ENCODE results near the gene HOXA13. TPM values are rescaled to one million over a fixed set of nuclear protein-coding genes. Genes with fewer than 3 reads are reported as not detected.
A peak's percentile ranks its signal among the peaks of the same experiment; 100 is the strongest.

Gene HOXA13
- total RNA-seq, 1 donor from 2014 or later = not detected

DNA sequence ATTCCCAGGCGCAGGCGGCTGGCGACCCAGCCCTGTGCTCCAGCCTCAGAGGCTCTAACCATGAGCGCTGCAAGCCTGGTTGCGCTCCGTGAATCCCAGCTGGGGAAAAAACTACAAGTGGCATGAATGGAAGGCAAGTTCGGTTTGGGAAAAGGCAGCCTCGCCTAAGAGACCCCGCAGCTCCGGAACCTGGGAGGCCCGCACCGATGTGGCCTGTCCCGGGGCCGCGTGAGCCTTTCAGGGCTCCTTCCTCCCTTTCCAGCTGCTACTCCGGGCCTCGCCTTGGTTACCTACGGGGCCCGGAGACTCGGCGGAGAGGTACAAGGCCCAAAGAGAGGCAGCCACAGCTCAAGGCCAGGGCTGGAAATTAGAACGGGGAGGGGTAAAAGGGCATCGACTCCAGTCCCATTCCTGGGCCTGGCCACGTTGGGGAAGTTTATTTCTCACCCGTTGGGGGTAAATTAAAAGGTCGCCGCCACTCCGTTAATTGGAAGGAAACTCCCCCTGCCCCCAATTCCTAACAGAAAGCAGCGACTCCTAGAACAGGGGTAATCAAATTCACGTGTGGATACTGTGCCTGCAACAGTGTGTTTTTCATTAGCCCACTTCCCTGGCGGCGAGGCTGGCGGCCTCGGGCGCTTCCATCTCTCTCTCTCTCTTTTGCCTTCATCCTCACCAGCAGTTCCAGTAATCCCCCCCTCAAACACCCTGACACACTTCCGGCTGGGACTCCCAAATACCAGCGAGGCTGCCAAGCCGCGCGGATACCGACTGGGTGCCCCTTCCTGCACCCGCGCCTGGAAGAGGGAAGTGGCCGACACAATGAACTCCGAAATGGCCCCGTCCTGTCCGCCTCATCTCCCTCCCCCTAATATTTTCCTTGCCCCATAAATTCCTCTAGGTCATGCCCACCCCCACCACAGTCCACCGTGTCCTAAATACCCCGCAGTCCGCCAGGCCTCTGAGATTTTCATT, 33.1 kb downstream of the HOXA13 start:
- intact Hi-C loops (cut with DNase I) = loop anchor here (10.0 kb wide), 1 partner anchor 1282 kb away; no protein-coding TSS in a partner anchor
- DNase-seq (ENCODE audit: missing footprints) = peak; percentile 66
- ATAC-seq = no peak

DNA sequence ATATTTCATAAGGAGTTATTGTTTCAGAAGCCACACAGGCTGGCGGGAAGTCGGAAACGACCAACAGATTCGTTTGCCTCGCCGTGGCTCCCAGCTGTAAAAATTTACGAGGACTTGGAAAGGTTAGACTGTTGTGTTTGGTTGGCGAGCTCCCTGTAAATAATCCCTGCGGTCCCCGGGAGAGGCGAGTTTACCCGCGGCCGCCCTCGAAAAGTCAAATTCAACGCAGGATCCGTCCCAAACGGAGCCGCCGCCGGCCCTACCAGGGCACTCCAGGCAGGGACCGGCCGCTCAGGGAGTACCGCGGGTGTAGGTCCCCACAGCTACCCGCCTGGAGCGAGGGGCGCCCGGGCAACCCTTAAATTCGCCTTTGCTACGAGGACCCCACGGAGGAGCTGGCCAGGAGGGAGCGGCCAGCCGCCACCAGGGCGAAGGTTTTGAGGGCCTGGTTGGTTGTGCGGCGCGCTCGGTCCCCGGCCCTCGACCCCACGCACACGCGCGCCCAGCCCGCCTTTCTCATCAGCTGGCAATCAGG, 33.8 kb downstream of the HOXA13 start:
- ATAC-seq (no peak), DNase-seq (ENCODE audit: missing footprints) (peak; percentile 53)
- intact Hi-C loops (cut with DNase I) = loop anchor here (10.0 kb wide), 1 partner anchor 1281 kb away; no protein-coding TSS in a partner anchor

DNA sequence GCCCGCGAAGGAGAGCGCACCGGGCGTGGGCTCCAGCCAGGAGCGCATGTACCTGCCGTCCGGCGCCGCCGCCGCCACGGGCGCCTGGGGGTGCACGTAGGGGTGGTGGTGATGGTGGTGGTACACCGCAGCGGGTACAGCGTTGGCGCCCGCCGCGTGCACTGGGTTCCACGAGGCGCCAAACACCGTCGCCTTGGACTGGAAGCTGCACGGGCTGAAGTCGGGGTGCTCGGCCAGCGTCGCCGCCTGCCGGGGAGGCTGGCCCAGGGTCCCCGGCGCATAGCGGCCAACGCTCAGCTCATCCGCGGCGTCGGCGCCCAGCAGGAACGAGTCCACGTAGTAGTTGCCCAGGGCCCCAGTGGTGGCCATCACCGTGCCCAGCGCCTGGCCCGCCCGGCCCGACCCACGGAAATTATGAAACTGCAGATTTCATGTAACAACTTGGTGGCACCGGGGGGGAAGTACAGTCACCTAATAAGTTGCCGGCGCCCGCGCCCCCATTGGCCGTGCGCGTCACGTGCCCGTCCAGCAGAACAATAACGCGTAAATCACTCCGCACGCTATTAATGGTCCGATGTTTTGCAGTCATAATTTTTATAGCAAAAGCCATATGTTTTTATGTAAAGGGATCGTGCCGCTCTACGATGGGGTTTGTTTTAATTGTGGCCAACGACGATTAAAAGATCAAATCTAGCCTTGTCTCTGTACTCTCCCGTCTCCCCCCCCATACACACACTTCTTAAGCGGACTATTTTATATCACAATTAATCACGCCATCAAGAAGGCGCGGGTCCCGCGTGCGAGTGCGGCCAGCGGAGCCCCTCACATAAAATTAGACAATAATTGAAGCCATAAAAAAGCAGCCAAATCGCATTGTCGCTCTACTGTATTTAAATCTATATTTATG, 34.5 kb downstream of the HOXA13 start, which contains the start of gene HOXA9:
Gene HOXA9, minus strand, starts transcription at position 449 of the 907 bp plus-strand sequence. Its CDS starts 80 bp downstream, at position 369.
- ATAC-seq (no peak), DNase-seq (ENCODE audit: missing footprints) (peak; percentile 88)
- intact Hi-C loops (cut with DNase I) = loop anchor here (10.0 kb wide), 1 partner anchor 1281 kb away; no protein-coding TSS in a partner anchor

DNA sequence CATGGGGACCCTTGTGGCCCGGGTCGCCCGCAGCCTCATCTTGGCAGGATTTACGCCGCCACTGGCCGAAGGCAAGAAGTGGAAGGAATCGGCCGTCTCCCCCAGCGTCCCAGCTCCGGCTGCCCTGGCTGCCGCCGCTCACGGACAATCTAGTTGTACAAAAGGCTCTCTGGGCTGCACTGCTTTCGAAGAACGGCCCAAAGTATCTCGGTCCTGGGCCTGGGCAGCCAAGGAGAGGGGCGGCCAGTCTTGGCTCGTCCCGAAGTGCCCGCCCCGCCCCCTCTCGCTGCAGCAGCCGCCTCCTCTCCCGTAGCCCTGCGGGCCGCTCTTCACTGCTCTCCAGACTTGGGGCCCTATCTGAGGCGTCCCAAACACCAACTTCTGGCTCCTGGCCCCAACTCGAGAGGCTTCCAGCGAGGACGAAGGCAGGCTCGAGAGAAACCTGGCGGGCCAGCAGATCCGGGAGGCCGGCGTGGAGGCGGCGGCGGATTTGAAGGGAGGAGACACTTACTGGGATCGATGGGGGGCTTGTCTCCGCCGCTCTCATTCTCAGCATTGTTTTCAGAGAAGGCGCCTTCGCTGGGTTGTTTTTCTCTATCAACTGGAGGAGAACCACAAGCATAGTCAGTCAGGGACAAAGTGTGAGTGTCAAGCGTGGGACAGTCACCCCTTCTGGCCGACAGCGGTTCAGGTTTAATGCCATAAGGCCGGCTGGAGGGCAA, 35.4 kb downstream of the HOXA13 start:
- ATAC-seq (no peak), DNase-seq (ENCODE audit: missing footprints) (peak; percentile 69)
- intact Hi-C loops (cut with DNase I) = loop anchor here (5.0 to 10.0 kb wide), 2 partner anchors 797 to 1280 kb away; no protein-coding TSS in a partner anchor

DNA sequence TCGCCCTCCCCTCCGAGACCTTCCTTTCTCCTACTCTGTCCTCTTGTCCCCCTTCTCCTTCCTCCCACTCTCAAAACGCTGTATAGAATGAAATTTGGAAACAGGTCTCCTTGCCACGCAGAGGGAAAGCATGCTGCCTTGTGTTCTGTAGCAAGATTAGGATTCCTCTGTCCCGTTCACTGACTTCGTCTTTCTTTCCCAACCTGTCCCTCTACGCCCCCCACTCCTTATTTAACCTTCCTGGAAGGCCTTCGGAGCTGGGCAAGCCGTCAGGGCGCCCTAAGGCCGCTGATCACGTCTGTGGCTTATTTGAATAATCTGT, 35.9 kb downstream of the HOXA13 start:
- no peak for DNase-seq (ENCODE audit: missing footprints)
- intact Hi-C loops (cut with DNase I) = loop anchor here (5.0 to 10.0 kb wide), 2 partner anchors 797 to 1279 kb away; no protein-coding TSS in a partner anchor
- no peak for ATAC-seq

DNA sequence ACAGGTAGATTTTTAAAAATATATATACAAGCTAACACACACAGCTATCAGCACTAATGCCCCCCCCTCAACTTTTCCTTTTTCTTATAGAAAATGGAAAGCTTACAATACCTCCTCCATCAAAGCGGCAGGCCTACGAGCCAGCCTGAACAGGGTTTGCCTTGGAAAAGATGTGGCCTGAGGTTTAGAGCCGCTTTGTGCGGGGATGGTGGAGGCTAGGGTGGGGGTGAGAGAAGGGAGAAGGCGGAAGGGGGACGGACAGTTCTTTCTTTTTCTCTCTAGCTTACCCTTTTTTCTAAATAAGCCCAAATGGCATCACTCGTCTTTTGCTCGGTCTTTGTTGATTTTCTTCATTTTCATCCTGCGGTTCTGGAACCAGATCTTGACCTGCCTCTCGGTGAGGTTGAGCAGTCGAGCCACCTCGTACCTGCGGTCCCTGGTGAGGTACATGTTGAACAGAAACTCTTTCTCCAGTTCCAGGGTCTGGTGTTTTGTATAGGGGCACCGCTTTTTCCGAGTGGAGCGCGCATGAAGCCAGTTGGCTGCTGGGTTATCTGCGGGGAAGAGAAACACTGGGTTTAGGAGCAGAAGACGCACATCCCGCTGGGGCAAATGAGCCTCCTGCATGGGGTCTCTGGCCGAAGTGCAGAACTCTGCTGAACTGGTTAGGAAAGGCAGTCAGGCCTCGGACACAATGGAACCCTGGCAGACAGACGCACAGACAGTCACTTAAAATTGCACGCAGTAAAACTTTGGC, 36.4 kb downstream of the HOXA13 start:
- intact Hi-C loops (cut with DNase I) = loop anchor here (5.0 to 10.0 kb wide), 2 partner anchors 796 to 1279 kb away; no protein-coding TSS in a partner anchor
- peak; percentile 48 for DNase-seq (ENCODE audit: missing footprints)
- ATAC-seq = no peak

DNA sequence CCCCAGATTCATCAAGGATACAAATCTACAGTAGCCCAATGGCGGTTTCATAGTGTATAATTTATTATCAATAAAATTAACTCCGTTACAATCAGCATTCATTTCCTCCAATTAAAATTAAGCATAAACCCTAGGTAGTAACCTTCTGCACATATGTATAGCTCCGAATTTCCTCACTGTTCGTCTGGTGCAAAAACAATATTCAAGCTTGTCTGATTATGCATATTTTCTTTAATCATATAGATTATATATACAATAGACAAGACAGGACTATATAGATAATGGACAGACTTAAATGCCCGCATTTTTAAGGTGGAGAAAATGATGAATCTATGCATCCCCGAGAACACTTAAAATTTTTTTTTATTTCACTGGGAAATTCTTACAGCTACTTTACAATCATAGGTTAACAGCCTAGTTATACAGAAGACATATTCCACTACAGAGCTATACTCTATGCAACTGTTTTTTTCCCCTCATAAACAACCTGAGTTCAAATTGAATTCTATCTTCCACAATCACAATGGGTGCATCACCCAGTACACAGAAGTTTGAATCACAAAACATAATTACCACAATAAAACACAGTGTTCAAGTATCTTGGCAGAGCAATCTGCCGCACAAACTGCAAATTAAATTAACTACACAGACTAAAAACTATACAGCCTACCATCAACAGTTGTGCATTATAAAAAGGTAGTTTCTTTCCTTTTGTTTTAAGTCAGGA, 37.2 kb downstream of the HOXA13 start:
- DNase-seq (ENCODE audit: missing footprints) = no peak
- no peak for ATAC-seq
- intact Hi-C loops (cut with DNase I) = loop anchor here (5.0 to 10.0 kb wide), 2 partner anchors 795 to 1278 kb away; no protein-coding TSS in a partner anchor

DNA sequence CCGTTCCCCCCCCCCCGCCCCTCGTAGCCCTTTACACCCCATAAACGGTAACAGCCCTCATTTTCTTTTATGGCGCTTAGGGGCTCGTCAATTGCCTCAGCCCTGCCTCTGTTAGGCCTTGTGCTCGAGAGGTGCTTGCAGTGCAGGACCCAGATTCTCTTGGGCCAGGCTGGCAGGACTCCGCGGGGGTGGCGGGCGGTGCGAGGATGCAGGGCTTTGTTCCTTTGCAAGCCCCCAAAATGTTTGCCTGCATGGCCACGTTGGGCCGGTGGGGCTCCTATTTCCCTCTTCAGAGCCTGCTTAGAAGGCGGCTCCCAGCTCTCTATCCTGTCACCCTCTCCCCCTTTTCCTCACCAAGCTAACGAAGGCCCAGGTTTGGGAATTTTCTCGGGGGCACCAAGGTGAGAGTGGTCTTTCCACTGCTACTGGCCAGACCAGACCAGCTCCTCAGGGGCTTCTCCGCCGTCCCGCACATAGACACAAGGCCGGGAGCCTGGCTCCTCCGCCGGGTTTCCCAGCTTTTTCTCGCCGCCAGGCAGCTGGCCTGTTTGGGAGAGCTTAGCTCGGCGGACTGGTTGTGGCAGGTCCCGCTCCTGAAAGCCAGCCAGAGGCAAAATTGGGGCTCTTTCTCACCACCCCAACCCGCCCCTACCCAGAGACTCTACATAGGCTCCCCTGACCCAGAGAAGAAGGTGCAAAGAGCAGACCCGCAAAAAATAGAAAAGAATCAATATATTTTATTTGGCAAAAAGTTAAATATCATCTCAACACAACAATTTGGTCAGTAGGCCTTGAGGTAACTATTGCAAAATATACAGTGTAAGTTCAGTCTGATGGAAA, 38.0 kb downstream of the HOXA13 start:
- DNase-seq (ENCODE audit: missing footprints) (peak; percentile 33), ATAC-seq (no peak)
- intact Hi-C loops (cut with DNase I) = loop anchor here (2.0 to 10.0 kb wide), 3 partner anchors 479 to 1277 kb away; no protein-coding TSS in a partner anchor

DNA sequence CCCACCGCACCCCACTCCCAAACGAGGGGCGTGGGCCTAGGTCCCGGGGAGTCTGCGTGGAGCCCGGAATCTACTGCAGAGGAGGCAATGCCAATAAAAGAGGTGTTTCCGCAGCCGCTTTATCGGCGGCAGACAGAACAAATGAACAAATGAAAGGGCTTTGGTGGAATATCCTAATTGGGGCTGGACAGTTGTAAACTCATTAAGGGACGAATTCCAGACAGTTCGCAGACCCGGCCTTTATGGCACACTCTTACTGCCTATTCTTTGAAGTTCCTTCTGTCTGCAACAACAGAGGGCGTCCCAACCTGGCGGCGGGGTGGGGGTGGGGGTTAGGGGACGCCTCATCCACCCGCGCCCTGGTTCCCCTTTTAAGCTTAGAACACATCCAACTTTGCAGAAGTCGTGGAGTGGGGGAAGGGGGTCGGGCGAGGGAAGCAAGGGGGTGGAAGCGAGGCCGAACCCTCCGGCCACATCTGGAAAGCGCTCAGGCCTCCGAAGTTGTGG, 38.6 kb downstream of the HOXA13 start:
- ATAC-seq (peak; percentile 17), DNase-seq (ENCODE audit: missing footprints) (peak; percentile 82)
- intact Hi-C loops (cut with DNase I) = loop anchor here (2.0 to 10.0 kb wide), 3 partner anchors 478 to 1276 kb away; no protein-coding TSS in a partner anchor

DNA sequence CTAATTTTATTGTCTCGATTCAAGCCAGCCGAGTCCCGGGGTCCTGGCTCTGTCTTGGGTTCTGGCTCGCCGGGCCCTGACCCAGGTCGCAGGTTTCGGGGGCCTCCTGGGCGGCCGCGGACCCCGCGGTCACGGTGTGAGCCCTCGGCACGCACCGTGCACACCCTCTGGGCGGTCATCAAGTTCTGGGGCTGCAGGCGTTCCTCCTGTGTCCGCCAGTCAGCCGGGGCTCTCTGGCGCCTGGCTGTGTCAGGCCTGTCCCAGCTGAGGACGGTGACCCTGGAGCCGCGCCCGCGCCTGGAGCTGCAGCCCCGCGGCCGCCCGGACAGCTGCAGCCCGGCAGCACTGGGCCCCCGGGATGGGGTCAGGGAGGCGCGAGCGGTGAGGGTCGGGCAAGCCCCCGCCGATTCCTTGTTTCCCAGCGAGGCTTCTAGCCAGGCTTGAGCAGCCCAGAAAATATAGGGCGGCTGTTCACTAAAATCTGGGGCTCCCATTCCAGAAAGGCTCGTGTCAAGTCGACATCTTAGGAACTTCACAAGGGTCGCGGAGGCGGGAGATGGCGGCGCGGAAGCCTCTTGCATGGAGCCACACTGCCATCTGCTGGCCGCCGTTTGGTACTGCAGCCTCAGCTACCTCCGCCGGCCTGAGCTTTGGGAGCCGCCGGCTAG, 39.2 kb downstream of the HOXA13 start:
- ATAC-seq (peak; percentile 81), DNase-seq (ENCODE audit: missing footprints) (peak; percentile 94)
- intact Hi-C loops (cut with DNase I) = loop anchor here (2.0 to 10.0 kb wide), 3 partner anchors 478 to 1276 kb away; no protein-coding TSS in a partner anchor

DNA sequence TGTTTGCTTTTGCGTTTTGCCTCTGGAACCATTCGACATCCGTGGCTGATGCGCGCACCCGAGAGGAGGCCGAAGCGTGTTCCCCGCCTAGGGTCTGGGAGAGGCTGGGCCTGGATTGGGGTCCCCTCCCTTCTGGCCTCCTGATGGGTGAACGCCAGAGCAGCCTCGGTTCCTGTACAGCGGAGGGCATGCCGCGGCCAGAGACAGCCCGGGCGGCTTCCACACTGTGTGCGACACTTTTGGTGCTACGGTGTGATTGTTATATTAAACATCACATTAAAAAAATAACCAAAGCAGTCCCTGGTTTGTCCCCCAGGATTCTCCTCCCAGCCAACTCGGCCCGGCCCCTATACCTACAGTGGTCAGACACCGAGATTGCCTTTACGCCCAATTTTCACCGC, 39.7 kb downstream of the HOXA13 start:
- intact Hi-C loops (cut with DNase I) = loop anchor here (2.0 to 10.0 kb wide), 3 partner anchors 477 to 1275 kb away; no protein-coding TSS in a partner anchor
- ATAC-seq (no peak), DNase-seq (ENCODE audit: missing footprints) (peak; percentile 71)

DNA sequence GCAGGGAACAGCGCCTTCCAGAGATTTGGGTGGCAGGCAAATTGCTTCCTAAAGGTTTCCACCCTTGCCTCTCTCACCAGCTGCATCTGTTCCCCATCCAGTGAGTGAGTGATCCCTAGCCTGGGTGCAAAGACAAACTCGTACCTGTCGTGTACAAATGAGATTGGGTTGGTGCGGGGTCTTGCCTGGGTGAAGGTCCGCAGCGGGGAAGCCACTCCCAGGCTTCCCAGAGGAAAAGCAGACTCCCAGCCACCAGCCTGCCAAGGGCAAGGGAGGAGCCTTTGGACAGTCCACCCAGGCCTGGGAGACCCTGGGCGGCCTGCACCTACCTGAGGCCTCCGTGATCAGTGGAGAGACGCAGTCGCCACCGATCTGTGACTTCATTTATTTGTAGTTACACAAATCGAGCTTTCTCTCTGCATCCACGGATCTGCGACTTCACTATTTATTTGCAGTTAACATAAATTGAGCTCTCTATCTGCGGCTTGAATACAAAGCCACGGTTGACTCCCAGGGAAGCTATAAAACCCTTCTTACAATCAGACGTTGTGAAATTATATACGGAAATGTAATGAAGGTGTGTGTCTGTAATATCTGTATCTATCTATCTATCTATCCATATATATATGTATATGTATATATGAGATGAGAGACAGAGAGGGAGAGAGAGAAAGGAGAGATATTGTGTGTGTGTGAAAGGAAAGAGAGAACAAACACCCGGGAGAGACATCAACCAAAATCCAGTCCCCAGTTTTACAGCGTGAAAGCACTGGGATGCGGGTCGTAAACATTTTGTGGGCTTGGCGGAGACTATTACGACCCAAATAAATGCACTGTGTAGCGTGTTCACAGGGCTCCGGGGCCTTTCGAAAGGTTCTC, 40.4 kb downstream of the HOXA13 start:
- DNase-seq (ENCODE audit: missing footprints) (peak; percentile 50), ATAC-seq (no peak)
- intact Hi-C loops (cut with DNase I) = loop anchor here (2.0 to 10.0 kb wide), 3 partner anchors 477 to 1275 kb away; no protein-coding TSS in a partner anchor

DNA sequence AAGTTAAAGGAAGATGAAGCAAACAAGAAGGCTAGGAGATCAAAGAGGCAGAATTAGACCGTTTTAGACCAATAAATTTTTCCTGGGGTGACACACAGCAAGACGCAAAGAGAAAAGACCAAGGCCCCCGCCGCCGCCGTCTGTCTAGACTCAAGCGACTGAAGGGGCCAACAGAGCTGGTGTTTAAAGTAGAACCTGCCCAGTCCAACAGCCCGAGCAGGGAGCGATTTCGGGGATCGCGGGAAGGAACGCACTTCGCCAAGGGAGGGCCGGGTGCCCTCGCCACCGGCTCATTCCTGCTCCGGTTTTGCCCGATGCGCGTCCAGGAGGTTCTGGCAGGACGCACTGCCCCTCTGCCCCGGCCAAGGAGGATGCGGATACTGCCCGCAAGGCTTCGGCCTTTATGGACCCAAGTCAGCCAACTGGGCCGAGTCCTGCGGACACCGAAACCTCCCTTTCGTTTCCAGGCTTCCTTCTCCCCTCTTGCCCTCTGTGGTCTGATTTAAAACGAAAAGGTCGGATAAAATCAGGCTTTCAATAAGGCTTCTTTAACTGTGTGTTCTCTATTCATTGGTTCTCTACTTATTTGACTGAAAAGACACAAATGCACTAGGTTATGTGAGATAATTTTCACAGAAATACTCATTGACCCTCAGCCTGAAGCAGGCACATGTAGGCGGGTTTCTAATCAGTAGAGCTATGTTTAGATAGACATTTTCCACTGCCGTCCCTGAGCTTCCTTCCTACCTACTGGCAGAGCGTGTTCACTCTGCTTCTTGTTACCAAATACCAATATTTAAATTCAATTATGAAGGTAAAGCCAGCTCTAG, 41.2 kb downstream of the HOXA13 start:
- DNase-seq (ENCODE audit: missing footprints) (peak; percentile 50), ATAC-seq (no peak)
- intact Hi-C loops (cut with DNase I) = no loop called here
